GM21526 (cell line): Measurements from ENCODE around the gene MTRF1L.
A peak's percentile ranks its signal among the peaks of the same experiment; 100 is the strongest.

Experiments
- ATAC-seq: cut with Tn5 transposase; IDR thresholded peaks from one replicate; pipeline ENCODE4 v1.9.1; 2021; ENCODE audit warnings: moderate library complexity; ENCODE audit not compliant: unreplicated experiment, low FRiP score

MTRF1L gene

GRCh38 chr6:153002613-153003365 is at the start of gene MTRF1L:
Gene MTRF1L (minus strand): TSS chr6:153002709. CDS start chr6:153002685, 24 bp downstream.
- peak; percentile 96 for ATAC-seq

GRCh38 chr6:153051801-153052200 is 49.3 kb upstream of the MTRF1L start:
- no peak for ATAC-seq

GRCh38 chr6:153048631-153049030 is 46.1 kb upstream of the MTRF1L start:
- ATAC-seq = no peak

- no peak for ATAC-seq
Observed at GRCh38 chr6:153047386-153047785, 44.9 kb upstream of the MTRF1L start.

GRCh38 chr6:153045271-153045670 is 42.8 kb upstream of the MTRF1L start:
- no peak for ATAC-seq

- ATAC-seq = no peak
Observed at GRCh38 chr6:153044295-153044694, 41.8 kb upstream of the MTRF1L start.

- ATAC-seq = no peak
Observed at GRCh38 chr6:153043719-153044118, 41.2 kb upstream of the MTRF1L start.

- ATAC-seq = no peak
Observed at GRCh38 chr6:153038378-153039057, 36.0 kb upstream of the MTRF1L start.

- no peak for ATAC-seq
Observed at GRCh38 chr6:153034139-153034538, 31.6 kb upstream of the MTRF1L start.

- ATAC-seq = no peak
Observed at GRCh38 chr6:153032255-153032882, 29.9 kb upstream of the MTRF1L start.

GRCh38 chr6:153031335-153031955 is 28.9 kb upstream of the MTRF1L start:
- no peak for ATAC-seq

- no peak for ATAC-seq
Observed at GRCh38 chr6:153028963-153029362, 26.5 kb upstream of the MTRF1L start.

- ATAC-seq = no peak
Observed at GRCh38 chr6:153028286-153028685, 25.8 kb upstream of the MTRF1L start.

GRCh38 chr6:153027480-153027879 is 25.0 kb upstream of the MTRF1L start:
- ATAC-seq = no peak

- no peak for ATAC-seq
Observed at GRCh38 chr6:153024709-153025017, 22.2 kb upstream of the MTRF1L start.

GRCh38 chr6:153023977-153024708 is 21.6 kb upstream of the MTRF1L start:
- peak; percentile 99 for ATAC-seq

GRCh38 chr6:153018355-153018754 is 15.8 kb upstream of the MTRF1L start:
- no peak for ATAC-seq

GRCh38 chr6:153016846-153017245 is 14.3 kb upstream of the MTRF1L start:
- ATAC-seq = no peak

GRCh38 chr6:153015094-153015640 is 12.7 kb upstream of the MTRF1L start:
- ATAC-seq = no peak

GRCh38 chr6:153013438-153013837 is 10.9 kb upstream of the MTRF1L start:
- ATAC-seq = no peak
